ENCODE results near the gene PHTF1.
A peak's percentile ranks its signal among the peaks of the same experiment; 100 is the strongest.

PHTF1 gene

GRCh38 chr1:113759333-113760101 is at the start of gene PHTF1:
PHTF1 (minus strand) TSS chr1:113759486; CDS start chr1:113758703, 783 bp downstream.
- peak; percentile 37 for DNase-seq (ENCODE audit: low read depth)

GRCh38 chr1:113808450-113809195 is 49.3 kb upstream of the PHTF1 start:
- DNase-seq (ENCODE audit: low read depth), result no peak

GRCh38 chr1:113805639-113806038 is 46.4 kb upstream of the PHTF1 start:
- no peak for DNase-seq (ENCODE audit: low read depth)

- no peak for DNase-seq (ENCODE audit: low read depth)
These were observed 45.9 kb upstream of the PHTF1 start for GRCh38 chr1:113805256-113805531.

- no peak for DNase-seq (ENCODE audit: low read depth)
These were observed 45.4 kb upstream of the PHTF1 start for GRCh38 chr1:113804421-113805255.

- no peak for DNase-seq (ENCODE audit: low read depth)
These were observed 43.2 kb upstream of the PHTF1 start for GRCh38 chr1:113802367-113803007.

GRCh38 chr1:113800487-113800886 is 41.2 kb upstream of the PHTF1 start:
- DNase-seq (ENCODE audit: low read depth), result no peak

- DNase-seq (ENCODE audit: low read depth), result no peak
These were observed 38.2 kb upstream of the PHTF1 start for GRCh38 chr1:113797472-113797871.

- DNase-seq (ENCODE audit: low read depth), result no peak
These were observed 34.9 kb upstream of the PHTF1 start for GRCh38 chr1:113793878-113794834.

GRCh38 chr1:113792986-113793385 is 33.7 kb upstream of the PHTF1 start:
- no peak for DNase-seq (ENCODE audit: low read depth)

- no peak for DNase-seq (ENCODE audit: low read depth)
These were observed 33.2 kb upstream of the PHTF1 start for GRCh38 chr1:113792471-113792870.

GRCh38 chr1:113788802-113789201 is 29.5 kb upstream of the PHTF1 start:
- no peak for DNase-seq (ENCODE audit: low read depth)

GRCh38 chr1:113787663-113788062 is 28.4 kb upstream of the PHTF1 start:
- DNase-seq (ENCODE audit: low read depth), result no peak

GRCh38 chr1:113786069-113786468 is 26.8 kb upstream of the PHTF1 start:
- DNase-seq (ENCODE audit: low read depth), result no peak

GRCh38 chr1:113784104-113784779 is 25.0 kb upstream of the PHTF1 start:
- no peak for DNase-seq (ENCODE audit: low read depth)

GRCh38 chr1:113783254-113784103 is 24.2 kb upstream of the PHTF1 start:
- peak; percentile 15 for DNase-seq (ENCODE audit: low read depth)

- no peak for DNase-seq (ENCODE audit: low read depth)
These were observed 23.1 kb upstream of the PHTF1 start for GRCh38 chr1:113782406-113782805.

- no peak for DNase-seq (ENCODE audit: low read depth)
These were observed 21.3 kb upstream of the PHTF1 start for GRCh38 chr1:113780374-113781146.

GRCh38 chr1:113779542-113779941 is 20.3 kb upstream of the PHTF1 start:
- no peak for DNase-seq (ENCODE audit: low read depth)

Measured in activated T-helper 9 cell treated with anti-CD3 and anti-CD28 coated beads, Interleukin-2, amount 50 U/mL, for 16 hours (primary cell).